ENCODE data around the gene NQO2. TPM values are rescaled to one million over a fixed set of nuclear protein-coding genes. Genes with fewer than 3 reads are reported as not detected.
"Not testable (repeated sequence)": the region's sequence is repeated elsewhere in the genome, so short reads cannot be mapped to it uniquely, and the experiment has no call there.

The NQO2 gene
- total RNA-seq, 1 experiment from 2014 or later, result 35.8 TPM

DNA sequence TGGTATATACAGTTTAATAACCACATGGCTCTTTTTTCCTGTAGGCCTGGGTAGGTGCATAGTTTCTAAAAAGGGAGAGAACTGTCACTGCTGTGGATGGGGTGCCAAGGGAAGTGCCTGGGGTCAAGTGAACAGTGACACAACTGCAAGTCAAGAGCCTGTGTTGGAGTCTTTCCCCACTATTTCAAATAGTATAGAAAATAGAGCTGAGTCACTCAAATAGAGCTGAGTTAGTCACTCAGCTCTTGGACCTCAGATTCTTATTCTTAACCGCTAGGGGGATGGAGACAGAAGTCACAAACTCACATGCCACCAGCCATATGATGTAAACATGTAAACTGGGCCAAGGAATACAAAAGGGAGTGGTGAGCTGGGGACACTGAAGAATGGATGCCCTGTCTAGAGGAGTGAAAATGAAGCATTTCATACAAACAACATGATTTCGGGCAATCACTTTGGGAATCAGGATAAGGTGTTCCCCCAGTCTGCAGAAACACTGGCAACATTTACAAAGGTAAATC lies 2.1 kb downstream of the NQO2 start:
- Histone ChIP-seq H3K27me3 (replicated peaks; ENCODE audit: control insufficient read depth, insufficient read depth, low read length) (no peaks in the 10 kb centered on the region), H3K4me3 (ENCODE audit: low read depth, low read length) (no peak overlapping the region), H3K9me3 (no peaks in the 10 kb centered on the region), H3K36me3 (ENCODE audit: control insufficient read depth, insufficient read depth, low read length) (no peaks in the 10 kb centered on the region; the same call in none of the 2 replicates), H3K4me1 (no peaks in the 10 kb centered on the region)
- TF ChIP-seq, protein P1, sequence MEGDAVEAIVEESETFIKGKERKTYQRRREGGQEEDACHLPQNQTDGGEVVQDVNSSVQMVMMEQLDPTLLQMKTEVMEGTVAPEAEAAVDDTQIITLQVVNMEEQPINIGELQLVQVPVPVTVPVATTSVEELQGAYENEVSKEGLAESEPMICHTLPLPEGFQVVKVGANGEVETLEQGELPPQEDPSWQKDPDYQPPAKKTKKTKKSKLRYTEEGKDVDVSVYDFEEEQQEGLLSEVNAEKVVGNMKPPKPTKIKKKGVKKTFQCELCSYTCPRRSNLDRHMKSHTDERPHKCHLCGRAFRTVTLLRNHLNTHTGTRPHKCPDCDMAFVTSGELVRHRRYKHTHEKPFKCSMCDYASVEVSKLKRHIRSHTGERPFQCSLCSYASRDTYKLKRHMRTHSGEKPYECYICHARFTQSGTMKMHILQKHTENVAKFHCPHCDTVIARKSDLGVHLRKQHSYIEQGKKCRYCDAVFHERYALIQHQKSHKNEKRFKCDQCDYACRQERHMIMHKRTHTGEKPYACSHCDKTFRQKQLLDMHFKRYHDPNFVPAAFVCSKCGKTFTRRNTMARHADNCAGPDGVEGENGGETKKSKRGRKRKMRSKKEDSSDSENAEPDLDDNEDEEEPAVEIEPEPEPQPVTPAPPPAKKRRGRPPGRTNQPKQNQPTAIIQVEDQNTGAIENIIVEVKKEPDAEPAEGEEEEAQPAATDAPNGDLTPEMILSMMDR (IDR thresholded peaks at IDR 0.05; ENCODE audit: insufficient read depth in 1 of 2, low read depth in 1 of 2, low read length in 1 of 2, severe bottlenecking in 1 of 2, unreplicated experiment in 1 of 2), result peak; percentile 26 to 48
- Mint-ChIP-seq H3K36me3 (ENCODE audit: insufficient read depth, unreplicated experiment) (peaks cover 20% of the 10 kb centered on the region), H3K4me3 (ENCODE audit: unreplicated experiment) (no peak overlapping the region), H3K27me3 (ENCODE audit: insufficient read depth, unreplicated experiment) (no peaks in the 10 kb centered on the region), H3K9me3 (ENCODE audit: unreplicated experiment) (no peaks in the 10 kb centered on the region), H3K4me1 (ENCODE audit: low read depth, unreplicated experiment) (peaks cover 7% of the 10 kb centered on the region), H3K27ac (ENCODE audit: unreplicated experiment) (peak overlapping the region; percentile 31)
- BruUV-seq (replicated peaks), result no TSS peak
- POLR2A ChIA-PET, result interaction anchor here (0.5 to 1.1 kb wide), 4 partner anchors 10 to 62 kb away, joined by 3 to 13 read pairs (median 3); no protein-coding TSS in a partner anchor
- DNase-seq, result peak in 1 of 2 experiments; percentile 34
- CTCF ChIA-PET, result interaction anchor here (0.6 to 1.7 kb wide), 5 partner anchors 13 to 52 kb away, joined by 3 to 12 read pairs (median 4); no protein-coding TSS in a partner anchor
- intact Hi-C loops (cut with micrococcal nuclease; ENCODE audit: unreplicated experiment), result no loop called here

DNA sequence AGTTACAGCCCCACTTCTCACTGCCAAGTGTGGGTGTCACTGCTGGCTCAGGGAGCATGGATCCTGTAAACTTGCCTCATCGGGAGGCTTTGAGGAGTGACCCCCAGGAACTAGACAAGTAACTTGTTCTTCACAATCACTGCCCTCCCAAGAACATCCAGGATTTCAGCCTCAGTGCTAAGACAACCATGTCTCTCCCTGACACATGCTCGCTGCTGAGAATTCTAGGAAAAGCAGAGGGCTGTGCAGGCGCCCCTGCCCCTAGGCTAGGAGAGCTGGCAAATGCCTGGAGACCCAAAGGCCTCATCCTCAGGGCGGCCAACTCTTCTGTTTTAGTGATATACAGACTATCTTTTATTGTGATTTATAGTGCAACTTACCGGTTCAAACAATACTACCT lies 3.5 kb downstream of the NQO2 start:
- H3K9me3 ChIP-seq; DNase-seq; BruUV-seq (replicated peaks); H3K27me3 Mint-ChIP-seq (ENCODE audit: insufficient read depth, unreplicated experiment); H3K27me3 ChIP-seq (replicated peaks; ENCODE audit: control insufficient read depth, insufficient read depth, low read length); intact Hi-C loops (cut with micrococcal nuclease; ENCODE audit: unreplicated experiment); H3K4me1 Mint-ChIP-seq (ENCODE audit: low read depth, unreplicated experiment); H3K4me3 ChIP-seq (ENCODE audit: low read depth, low read length); CTCF ChIA-PET; H3K36me3 ChIP-seq (ENCODE audit: control insufficient read depth, insufficient read depth, low read length); H3K4me3 Mint-ChIP-seq (ENCODE audit: unreplicated experiment); H3K4me1 ChIP-seq; H3K9me3 Mint-ChIP-seq (ENCODE audit: unreplicated experiment): not testable (repeated sequence)
- Mint-ChIP-seq H3K27ac (ENCODE audit: unreplicated experiment) (peak overlapping the region; percentile 31), H3K36me3 (ENCODE audit: insufficient read depth, unreplicated experiment) (peaks cover 31% of the 10 kb centered on the region)
- POLR2A ChIA-PET, result interaction anchor here (0.7 kb wide), 1 partner anchor 42 kb away, joined by 4 read pairs; no protein-coding TSS in a partner anchor

DNA sequence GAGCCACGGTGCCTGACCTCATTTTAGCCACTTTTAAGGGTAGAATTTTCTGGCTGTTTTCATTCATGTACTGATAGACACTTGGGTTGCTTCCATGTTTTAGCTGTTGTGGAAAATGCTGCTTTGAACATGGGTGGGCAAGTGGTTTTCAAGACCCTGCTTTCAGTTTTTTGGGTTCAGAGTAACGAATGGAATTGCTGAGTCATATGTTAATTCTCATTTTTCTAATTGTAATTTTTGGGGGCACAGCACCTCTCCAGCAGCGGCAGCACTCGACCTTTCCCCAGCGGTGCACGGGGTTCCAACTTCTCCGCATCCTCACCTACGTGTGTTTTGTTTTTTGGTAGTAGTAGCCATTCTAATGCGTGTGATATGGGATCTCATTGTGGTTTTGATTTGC lies 5.4 kb downstream of the NQO2 start:
- peaks cover 16% of the 10 kb centered on the region for H3K4me1 ChIP-seq
- Mint-ChIP-seq H3K9me3 (ENCODE audit: unreplicated experiment) (no peaks in the 10 kb centered on the region), H3K27me3 (ENCODE audit: insufficient read depth, unreplicated experiment) (no peaks in the 10 kb centered on the region), H3K4me3 (ENCODE audit: unreplicated experiment) (no peak overlapping the region), H3K4me1 (ENCODE audit: low read depth, unreplicated experiment) (peaks cover 14% of the 10 kb centered on the region), H3K27ac (ENCODE audit: unreplicated experiment) (no peak overlapping the region), H3K36me3 (ENCODE audit: insufficient read depth, unreplicated experiment) (peaks cover 43% of the 10 kb centered on the region)
- ChIA-PET POLR2A (no interaction called here), CTCF (no interaction called here)
- H3K36me3 ChIP-seq (ENCODE audit: control insufficient read depth, insufficient read depth, low read length), result no peaks in the 10 kb centered on the region; the same call in none of the 2 replicates
- no peak for DNase-seq
- BruUV-seq (replicated peaks), result no TSS peak
- H3K4me3 ChIP-seq (ENCODE audit: low read depth, low read length), result no peak overlapping the region
- no peaks in the 10 kb centered on the region for H3K9me3 ChIP-seq
- H3K27me3 ChIP-seq (replicated peaks; ENCODE audit: control insufficient read depth, insufficient read depth, low read length), result no peaks in the 10 kb centered on the region
- TF ChIP-seq, protein P1 (IDR thresholded peaks at IDR 0.05; ENCODE audit: insufficient read depth in 1 of 2, low read depth in 1 of 2, low read length in 1 of 2, severe bottlenecking in 1 of 2, unreplicated experiment in 1 of 2), result no peak
- intact Hi-C loops (cut with micrococcal nuclease; ENCODE audit: unreplicated experiment), result no loop called here
